CD14-positive monocyte (primary cell): ENCODE data around the gene MAST2. TPM values are rescaled to one million over a fixed set of nuclear protein-coding genes. Genes with fewer than 3 reads are reported as not detected.

Source experiments
- DNase-seq, 3 donors: peaks; one replicate each; pipeline ENCODE4 v3.0.0-alpha.2; 2011 to 2022
- H2AFZ ChIP-seq: 2 replicates; pipeline ENCODE4 v1.6.0; 2012; ENCODE audit warnings: mild to moderate bottlenecking, low read depth, low read length, inconsistent platforms; ENCODE audit not compliant: insufficient read depth, poor library complexity, severe bottlenecking
- H3K27ac ChIP-seq, 2 donors: 1 replicate in 1 of 2; 2 replicates in 1 of 2; pipeline ENCODE4 v1.5.1; 2012 to 2013; ENCODE audit warnings: low read length in 2 of 2, control low read depth in 1 of 2, inconsistent platforms in 1 of 2, low read depth in 1 of 2, mild to moderate bottlenecking in 1 of 2
- H3K27me3 ChIP-seq, 2 donors: one replicate each; pipeline versions ENCODE4 v1.6.0 to v1.6.1; 2011 to 2013; ENCODE audit warnings: low read length in 2 of 2; ENCODE audit not compliant: control insufficient read depth in 2 of 2, insufficient read depth in 2 of 2
- H3K36me3 ChIP-seq, 2 donors: replicated peaks in 1 of 2; 1 replicate in 1 of 2; 2 replicates in 1 of 2; pipeline versions ENCODE4 v1.5.1 to v1.6.1; 2012 to 2013; ENCODE audit warnings: low read length in 2 of 2, control low read depth in 1 of 2, inconsistent platforms in 1 of 2, mild to moderate bottlenecking in 1 of 2; ENCODE audit not compliant: insufficient read depth in 2 of 2, control insufficient read depth in 1 of 2
- H3K4me1 ChIP-seq, 2 donors: 1 replicate in 1 of 2; 2 replicates in 1 of 2; pipeline versions ENCODE4 v1.5.1 to v1.6.1; 2012 to 2013; ENCODE audit warnings: low read length in 2 of 2, control low read depth in 1 of 2, inconsistent platforms in 1 of 2, mild to moderate bottlenecking in 1 of 2, moderate library complexity in 1 of 2; ENCODE audit not compliant: insufficient read depth in 2 of 2, control insufficient read depth in 1 of 2
- H3K4me2 ChIP-seq: replicated peaks from 2 replicates; pipeline ENCODE3; 2012; ENCODE audit warnings: low read length, moderate library complexity, mild to moderate bottlenecking; ENCODE audit not compliant: poor library complexity, severe bottlenecking; ENCODE audit errors: extremely low read depth
- H3K4me3 ChIP-seq, 3 experiments: fragments of 200-600 bp in 1 of 3; sonication (generic) in 1 of 3; replicated peaks in 1 of 3; 1 replicate in 2 of 3; 2 replicates in 1 of 3; pipeline ENCODE4 v1.5.1; 2011 to 2013; ENCODE audit warnings: low read length in 3 of 3, mild to moderate bottlenecking in 3 of 3, control low read depth in 2 of 3, low read depth in 2 of 3, inconsistent platforms in 1 of 3, moderate library complexity in 1 of 3
- H3K79me2 ChIP-seq: 2 replicates; pipeline ENCODE4 v1.6.0; 2012; ENCODE audit warnings: mild to moderate bottlenecking, control low read depth, inconsistent platforms, low read length, moderate library complexity; ENCODE audit not compliant: insufficient read depth
- H3K9ac ChIP-seq: 2 replicates; pipeline ENCODE4 v1.6.0; 2017; ENCODE audit warnings: low read length, mild to moderate bottlenecking; ENCODE audit not compliant: insufficient read depth, poor library complexity, severe bottlenecking
- H3K9me3 ChIP-seq, 2 donors: replicated peaks in 1 of 2; 1 replicate in 1 of 2; 2 replicates in 1 of 2; pipeline versions ENCODE4 v1.5.1 to v1.6.1; 2012 to 2013; ENCODE audit warnings: low read length in 2 of 2, control low read depth in 1 of 2; ENCODE audit not compliant: control insufficient read depth in 1 of 2, insufficient read depth in 1 of 2
- H4K20me1 ChIP-seq: 2 replicates; pipeline ENCODE4 v1.6.0; 2012; ENCODE audit warnings: mild to moderate bottlenecking, low read length, control low read depth, moderate library complexity; ENCODE audit not compliant: insufficient read depth
- H3K27ac Mint-ChIP-seq, 7 donors: one replicate each; pipeline ENCODE4 v1.8.0; 2020; ENCODE audit warnings: mild to moderate bottlenecking in 7 of 7, mixed read lengths in 7 of 7, moderate library complexity in 6 of 7, inconsistent platforms in 2 of 7
- H3K27me3 Mint-ChIP-seq, 3 donors: one replicate each; pipeline ENCODE4 v1.8.0; 2021 to 2022; ENCODE audit warnings: low read depth in 3 of 3, mild to moderate bottlenecking in 3 of 3, mixed read lengths in 3 of 3, moderate library complexity in 3 of 3, inconsistent platforms in 1 of 3
- H3K36me3 Mint-ChIP-seq, 2 donors: one replicate each; pipeline ENCODE4 v1.8.0; 2020; ENCODE audit warnings: mixed read lengths in 2 of 2, inconsistent platforms in 1 of 2, mild to moderate bottlenecking in 1 of 2
- H3K4me1 Mint-ChIP-seq: one replicate; pipeline ENCODE4 v1.8.0; 2020; ENCODE audit warnings: mild to moderate bottlenecking, mixed read lengths
- H3K4me3 Mint-ChIP-seq, 2 donors: one replicate each; pipeline ENCODE4 v1.8.0; 2020; ENCODE audit warnings: mild to moderate bottlenecking in 2 of 2, mixed read lengths in 2 of 2, moderate library complexity in 1 of 2
- H3K9me3 Mint-ChIP-seq, 7 donors: one replicate each; pipeline ENCODE4 v1.8.0; 2020 to 2022; ENCODE audit warnings: mixed read lengths in 7 of 7, mild to moderate bottlenecking in 6 of 7, moderate library complexity in 6 of 7, inconsistent platforms in 2 of 7
- CTCF ChIP-seq: fragments of 200-600 bp; IDR thresholded peaks from one replicate; pipeline ENCODE4 v1.8.0; 2022; ENCODE audit warnings: antibody characterized with exemption, mild to moderate bottlenecking
- WGBS: methylation state at CpG from one replicate; pipeline ENCODE4 v1.1.5; 2013; ENCODE audit warnings: missing lambda C conversion rate; ENCODE audit not compliant: insufficient coverage; 5-methylcytosine and 5-hydroxymethylcytosine counted together
- intact Hi-C, 2 donors: fragments of 100-400 bp; cut with micrococcal nuclease; formaldehyde crosslinking; loops; one replicate each; pipeline versions ENCODE4 v1.15.0 to v1.15.1; 2023
- polyA plus RNA-seq, 3 donors: library from polyadenylated mRNA; depleted of rRNA in 1 of 3; unstranded in 2 of 3; stranded (reverse) in 1 of 3; fragments of 300-500 nt in 2 of 3; fragments of >200 nt in 1 of 3; fragmentation: Illumina TruSeq in 2 of 3; gene quantifications; 1 replicate in 2 of 3; 2 replicates in 1 of 3; pipeline ENCODE4 v1.2.3, GENCODE V29; 2012 to 2021

The MAST2 gene
- polyA plus RNA-seq, 3 donors, result 1.0 to 7.2 (median 2.5) TPM

- H3K36me3 ChIP-seq, result no peaks in the 10 kb centered on the region
- H4K20me1 ChIP-seq, result no peaks in the 10 kb centered on the region
- WGBS, result 100% methylated on average over 2 of the region's 2 CpGs
- no peak overlapping the region for H2AFZ ChIP-seq
- Mint-ChIP-seq H3K36me3 (peaks cover 2 to 4% of the 10 kb centered on the region in 2 donors), H3K4me3 (no peak overlapping the region), H3K4me1 (no peaks in the 10 kb centered on the region), H3K27me3 (no peaks in the 10 kb centered on the region), H3K9me3 (peaks cover 0 to 8% (median 3%) of the 10 kb centered on the region in 7 donors), H3K27ac (no peak overlapping the region)
- TF ChIP-seq CTCF, result no peak
- H3K79me2 ChIP-seq, result no peaks in the 10 kb centered on the region
- no peak overlapping the region for H3K4me2 ChIP-seq
- no peak overlapping the region for H3K4me3 ChIP-seq
- no peaks in the 10 kb centered on the region for H3K4me1 ChIP-seq
- peaks cover 0 to 2% of the 10 kb centered on the region in 2 donors for H3K9me3 ChIP-seq
- no peak overlapping the region for H3K27ac ChIP-seq
- H3K27me3 ChIP-seq, result no peaks in the 10 kb centered on the region
- H3K9ac ChIP-seq, result no peak overlapping the region
- intact Hi-C loops, result no loop called here
- no peak for DNase-seq
Observed at GRCh38 chr1:45952072-45952471, 148.7 kb downstream of the MAST2 start.

- H4K20me1 ChIP-seq, result no peaks in the 10 kb centered on the region
- intact Hi-C loops, result no loop called here
- no peaks in the 10 kb centered on the region for H3K9me3 ChIP-seq
- no peaks in the 10 kb centered on the region for H3K27me3 Mint-ChIP-seq
- peaks cover 1 to 4% of the 10 kb centered on the region in 2 donors for H3K36me3 Mint-ChIP-seq
- H3K4me2 ChIP-seq, result no peak overlapping the region
- no peak overlapping the region for H3K27ac Mint-ChIP-seq
- H3K4me3 ChIP-seq, result no peak overlapping the region
- no peak for DNase-seq
- no peaks in the 10 kb centered on the region for H3K36me3 ChIP-seq
- no peak overlapping the region for H3K4me3 Mint-ChIP-seq
- no peak overlapping the region for H3K9ac ChIP-seq
- H3K4me1 ChIP-seq, result no peaks in the 10 kb centered on the region
- H2AFZ ChIP-seq, result no peak overlapping the region
- H3K4me1 Mint-ChIP-seq, result peaks cover 2% of the 10 kb centered on the region
- no peaks in the 10 kb centered on the region for H3K27me3 ChIP-seq
- H3K79me2 ChIP-seq, result no peaks in the 10 kb centered on the region
- WGBS, result 100% methylated on average over 3 of the region's 9 CpGs
- H3K9me3 Mint-ChIP-seq, result no peaks in the 10 kb centered on the region
- TF ChIP-seq CTCF, result no peak
- H3K27ac ChIP-seq, result no peak overlapping the region
Observed at GRCh38 chr1:45953934-45954847, 150.8 kb downstream of the MAST2 start.
